A549 (cell line): Measurements from ENCODE around the gene OPCML. TPM values are rescaled to one million over a fixed set of nuclear protein-coding genes. Genes with fewer than 3 reads are reported as not detected.
A peak's percentile ranks its signal among the peaks of the same experiment; 100 is the strongest.

Experiments used
- ATAC-seq, 2 experiments: fragments of 200-7000 bp in 1 of 2; fragments of >200 bp in 1 of 2; cut with Nextera tagmentation in 1 of 2; cut with Tn5 transposase in 1 of 2; 3 replicates each; pipeline versions ENCODE4 v1.8.0 to v1.9.1; 2018 to 2020; ENCODE audit warnings: mild to moderate bottlenecking in 1 of 2, moderate library complexity in 1 of 2
- CTCF ChIA-PET: fragments of 300-600 bp; sonication (Branson Sonifier 250); formaldehyde crosslinking; extraction: SDS; loops from one replicate; lab custom pipeline; 2021; ENCODE audit warnings: antibody characterized with exemption, inconsistent platforms; lab: Yijun Ruan, JAX
- POLR2A ChIA-PET: fragments of 350-600 bp; formaldehyde crosslinking; extraction: SDS; loops from one replicate; lab custom pipeline; 2021; ENCODE audit warnings: antibody characterized with exemption, inconsistent platforms; lab: Yijun Ruan, JAX
- DNase-seq, 2 experiments: peaks; one replicate each; pipeline versions ENCODE4 v3.0.0 to v3.0.0-alpha.2; 2011 to 2016; ENCODE audit warnings: low read depth in 1 of 2, low spot score in 1 of 2
- FAIRE-seq: peaks from 2 replicates; lab custom pipeline; 2011; peaks lifted over from hg19 to GRCh38; lab: Jason Lieb, UNC
- H3K27ac ChIP-seq, 2 experiments: fragments of >200 bp; sonication (Bioruptor Twin); formaldehyde crosslinking; 3 replicates each; pipeline ENCODE4 v1.5.1; 2016 to 2017
- H3K4me1 ChIP-seq: fragments of >200 bp; sonication (Bioruptor Twin); formaldehyde crosslinking; 3 replicates; pipeline ENCODE4 v1.6.1; 2016
- H3K4me2 ChIP-seq: fragments of >200 bp; sonication (Bioruptor Twin); formaldehyde crosslinking; 3 replicates; pipeline ENCODE4 v1.6.1; 2016
- H3K4me3 ChIP-seq: fragments of >200 bp; sonication (Bioruptor Twin); formaldehyde crosslinking; 3 replicates; pipeline ENCODE4 v1.5.1; 2016
- H3K9me3 ChIP-seq: fragments of >200 bp; sonication (Bioruptor Twin); formaldehyde crosslinking; 3 replicates; pipeline ENCODE4 v1.6.1; 2016
- CBX2 ChIP-seq: fragments of 200-600 bp; sonication (generic); IDR thresholded peaks from 2 replicates; pipeline ENCODE4 v1.6.1; 2016; ENCODE audit warnings: low read depth, mild to moderate bottlenecking, borderline replicate concordance
- CBX8 ChIP-seq: fragments of 200-600 bp; sonication (generic); IDR thresholded peaks from 2 replicates; pipeline ENCODE4 v1.6.1; 2016
- CEBPB ChIP-seq, 2 experiments: fragments of >200 bp in 1 of 2; sonication (Bioruptor Twin) in 1 of 2; formaldehyde crosslinking in 1 of 2; IDR thresholded peaks; 2 replicates each; pipeline ENCODE4 v1.6.1; 2012 to 2016
- CHD2 ChIP-seq: fragments of 150-350 bp; IDR thresholded peaks from 2 replicates; pipeline ENCODE4 v1.6.1; 2014; ENCODE audit warnings: low read length; ENCODE audit not compliant: partially characterized antibody
- EHMT2 ChIP-seq: fragments of 200-600 bp; sonication (generic); IDR thresholded peaks from 2 replicates; pipeline ENCODE4 v1.6.1; 2016; ENCODE audit warnings: antibody characterized with exemption, low read depth, mild to moderate bottlenecking, moderate library complexity
- ESRRA ChIP-seq: fragments of 150-350 bp; IDR thresholded peaks from 2 replicates; pipeline ENCODE4 v1.6.1; 2014; ENCODE audit warnings: mild to moderate bottlenecking, low read length, borderline replicate concordance
- FOSL2 ChIP-seq, 2 experiments: fragments of 450-650 bp in 1 of 2; fragments of >200 bp in 1 of 2; sonication (Bioruptor Twin) in 1 of 2; formaldehyde crosslinking; IDR thresholded peaks; 2 replicates each; pipeline versions ENCODE4 v1.5.0 to v1.6.1; 2016 to 2020; ENCODE audit warnings: mild to moderate bottlenecking in 1 of 2, moderate library complexity in 1 of 2
- GATA3 ChIP-seq: IDR thresholded peaks from 2 replicates; pipeline ENCODE4 v1.6.1; 2012; ENCODE audit warnings: borderline replicate concordance
- HMGXB4 ChIP-seq: fragments of 250-450 bp; sonication (Bioruptor Pico); IDR thresholded peaks from 2 replicates; pipeline ENCODE4 v1.5.0; 2021; ENCODE audit warnings: mild to moderate bottlenecking, moderate library complexity, borderline replicate concordance
- HOXA7 ChIP-seq: fragments of 250-450 bp; sonication (Bioruptor Pico); IDR thresholded peaks from 2 replicates; pipeline ENCODE4 v1.5.0; 2020; ENCODE audit warnings: mild to moderate bottlenecking, moderate library complexity
- MAFK ChIP-seq: fragments of 450-650 bp; IDR thresholded peaks from 2 replicates; pipeline ENCODE4 v1.6.1; 2014; ENCODE audit not compliant: partially characterized antibody
- PHF8 ChIP-seq: fragments of 200-600 bp; sonication (generic); IDR thresholded peaks from 2 replicates; pipeline ENCODE4 v1.6.1; 2016; ENCODE audit warnings: low read depth, mild to moderate bottlenecking, antibody characterized with exemption, moderate library complexity, borderline replicate concordance
- POLR2A ChIP-seq: IDR thresholded peaks from 2 replicates; pipeline ENCODE4 v1.6.1; 2012; ENCODE audit warnings: mild to moderate bottlenecking, low read length
- RAD21 ChIP-seq, 2 experiments: fragments of >200 bp in 1 of 2; sonication (Bioruptor Twin) in 1 of 2; formaldehyde crosslinking in 1 of 2; IDR thresholded peaks in 1 of 2; conservative IDR thresholded peaks in 1 of 2; 2 replicates in 1 of 2; 3 replicates in 1 of 2; pipeline ENCODE4 v1.6.1; 2012 to 2018; ENCODE audit warnings: inconsistent platforms in 1 of 2
- RARB ChIP-seq: fragments of 250-450 bp; sonication (Bioruptor Pico); IDR thresholded peaks from 2 replicates; pipeline ENCODE4 v1.8.0; 2021; ENCODE audit warnings: mild to moderate bottlenecking, moderate library complexity
- SMC3 ChIP-seq: fragments of >200 bp; sonication (Bioruptor Twin); formaldehyde crosslinking; IDR thresholded peaks from 3 replicates; pipeline ENCODE4 v1.6.1; 2018; ENCODE audit warnings: inconsistent platforms
- TFCP2L1 ChIP-seq: fragments of 250-450 bp; sonication (Bioruptor Pico); IDR thresholded peaks from 2 replicates; pipeline ENCODE4 v1.5.0; 2021; ENCODE audit warnings: mild to moderate bottlenecking
- TP53 ChIP-seq: fragments of 250-450 bp; sonication (Bioruptor Pico); IDR thresholded peaks from 2 replicates; pipeline ENCODE4 v1.5.0; 2021; ENCODE audit warnings: mild to moderate bottlenecking, moderate library complexity
- USF2 ChIP-seq: fragments of 450-650 bp; IDR thresholded peaks from 2 replicates; pipeline ENCODE4 v1.6.1; 2014; ENCODE audit warnings: antibody characterized with exemption
- ZC3H11A ChIP-seq: fragments of 450-650 bp; IDR thresholded peaks from 2 replicates; pipeline ENCODE4 v1.6.1; 2014; ENCODE audit warnings: antibody characterized with exemption, mild to moderate bottlenecking
- ZFP36 ChIP-seq: fragments of 450-650 bp; IDR thresholded peaks from 2 replicates; pipeline ENCODE4 v1.6.1; 2014; ENCODE audit warnings: borderline replicate concordance; ENCODE audit not compliant: partially characterized antibody
- ZNF302 ChIP-seq: fragments of 250-450 bp; sonication (Bioruptor Pico); IDR thresholded peaks from 2 replicates; pipeline ENCODE4 v1.9.0; 2021; ENCODE audit warnings: inconsistent platforms, mild to moderate bottlenecking, moderate library complexity
- WGBS: methylation state at CpG from one replicate; pipeline ENCODE4 v1.1.6; 2017; ENCODE audit errors: missing lambda C conversion rate; 5-methylcytosine and 5-hydroxymethylcytosine counted together
- polyA plus RNA-seq, 4 experiments: library from polyadenylated mRNA; depleted of rRNA in 3 of 4; stranded (reverse); fragments of >200 nt; fragmentation: RNase III in 1 of 4; extraction: RNeasy Plus Mini Kit Qiagen cat#74134 plus additional on column Dnase treatment in 1 of 4; gene quantifications; 2 replicates in 3 of 4; 3 replicates in 1 of 4; pipeline ENCODE4 v1.2.3, GENCODE V29; 2011 to 2017
- TF ChIP-seq, protein P1 (sequence below): fragments of 150-350 bp; IDR thresholded peaks from 2 replicates; pipeline ENCODE4 v1.6.1; 2014; ENCODE audit warnings: low read depth, mild to moderate bottlenecking, low read length
- TF ChIP-seq, protein P2 (sequence below): fragments of >200 bp; sonication (Bioruptor Twin); formaldehyde crosslinking; IDR thresholded peaks from 3 replicates; pipeline ENCODE4 v1.6.1; 2016
- TF ChIP-seq, protein P3 (sequence below): IDR thresholded peaks from 2 replicates; pipeline ENCODE4 v1.6.1; 2012; ENCODE audit warnings: low read depth, borderline replicate concordance

The OPCML gene
- polyA plus RNA-seq, 2 of the 4 experiments (the other 2 are of a cell fraction), result not detected

DNA sequence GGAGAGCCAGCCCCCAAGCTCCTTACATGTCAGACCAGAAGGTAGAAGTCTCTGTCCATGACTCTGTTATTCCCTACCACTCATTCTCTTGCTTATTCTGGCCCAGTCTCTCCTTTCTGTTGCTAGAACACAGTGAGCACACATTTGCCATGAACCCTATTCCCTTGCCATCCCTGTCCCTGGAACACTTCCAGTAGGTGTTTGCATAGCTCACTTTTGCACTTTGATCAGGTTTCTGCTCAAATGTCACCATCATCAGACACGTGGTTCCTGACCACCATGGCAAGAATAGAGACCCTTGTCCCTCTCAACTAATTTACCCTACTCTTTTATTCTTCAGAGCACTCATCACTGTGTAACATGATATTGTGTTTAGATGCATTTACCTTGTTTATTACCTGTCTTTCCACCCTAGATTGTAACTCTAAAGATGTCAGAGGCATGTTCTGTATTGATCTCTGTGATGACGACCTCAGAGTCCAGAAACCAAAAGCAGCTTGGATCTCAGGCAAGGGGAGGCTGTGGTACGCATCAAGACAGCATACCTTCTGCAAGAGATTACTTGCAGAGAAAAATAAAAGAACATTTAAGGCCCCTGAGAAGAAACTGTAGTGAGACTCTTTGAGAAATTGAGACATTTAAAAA lies 606.4 kb downstream of the OPCML start:
- DNase-seq (no peak), FAIRE-seq (no peak), ATAC-seq (no peak)
- ChIA-PET POLR2A (no interaction called here), CTCF (interaction anchor here (2.5 kb wide), 1 partner anchor 15 kb away, joined by 8 read pairs; no protein-coding TSS in a partner anchor)
- Histone ChIP-seq H3K4me3 (no peak overlapping the region), H3K27ac (no peak overlapping the region), H3K4me2 (no peak overlapping the region), H3K9me3 (no peaks in the 10 kb centered on the region)
- no peak for TF ChIP-seq CBX8
- TF ChIP-seq CBX2, result no peak
- TF ChIP-seq GATA3, result no peak
- TF ChIP-seq, protein P1, sequence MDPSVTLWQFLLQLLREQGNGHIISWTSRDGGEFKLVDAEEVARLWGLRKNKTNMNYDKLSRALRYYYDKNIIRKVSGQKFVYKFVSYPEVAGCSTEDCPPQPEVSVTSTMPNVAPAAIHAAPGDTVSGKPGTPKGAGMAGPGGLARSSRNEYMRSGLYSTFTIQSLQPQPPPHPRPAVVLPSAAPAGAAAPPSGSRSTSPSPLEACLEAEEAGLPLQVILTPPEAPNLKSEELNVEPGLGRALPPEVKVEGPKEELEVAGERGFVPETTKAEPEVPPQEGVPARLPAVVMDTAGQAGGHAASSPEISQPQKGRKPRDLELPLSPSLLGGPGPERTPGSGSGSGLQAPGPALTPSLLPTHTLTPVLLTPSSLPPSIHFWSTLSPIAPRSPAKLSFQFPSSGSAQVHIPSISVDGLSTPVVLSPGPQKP, result no peak
- TF ChIP-seq ESRRA, result no peak
- TF ChIP-seq HMGXB4 (CRISPR knock-in tag), result no peak
- TF ChIP-seq RAD21 (conservative IDR thresholded peaks at IDR 0.05 in 1 of 2, IDR thresholded peaks at IDR 0.05 in 1 of 2), result no peak
- no peak for TF ChIP-seq CEBPB (IDR thresholded peaks at IDR 0.05)
- no peak for TF ChIP-seq EHMT2
- TF ChIP-seq CHD2, result no peak
- TF ChIP-seq RARB (CRISPR knock-in tag), result no peak
- TF ChIP-seq, all 56 proteins: peak for 0
- WGBS, result 3% methylated on average over 3 of the region's 3 CpGs
- no peaks in the 10 kb centered on the region for H3K4me1 ChIP-seq

DNA sequence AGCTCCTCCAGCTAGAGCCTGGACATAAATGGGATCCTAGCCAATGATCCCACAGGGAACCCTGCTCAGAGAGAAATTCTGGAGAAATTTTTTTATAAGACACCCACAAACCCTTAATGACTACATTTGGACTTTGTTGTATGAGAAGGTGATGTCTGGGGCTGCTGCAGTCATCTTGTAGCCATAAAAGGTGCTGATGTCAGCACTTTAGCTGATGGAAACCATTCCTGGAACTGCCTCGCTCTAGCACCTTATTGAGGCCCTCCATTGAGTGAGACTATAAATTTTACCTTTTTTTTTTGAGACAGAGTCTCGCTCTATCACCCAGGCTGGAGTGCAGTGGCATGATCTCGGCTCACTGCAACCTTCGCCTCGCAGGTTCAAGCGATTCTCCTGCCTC lies 610.7 kb downstream of the OPCML start:
- H3K27ac ChIP-seq, result no peak overlapping the region
- CTCF ChIA-PET, result no interaction called here

DNA sequence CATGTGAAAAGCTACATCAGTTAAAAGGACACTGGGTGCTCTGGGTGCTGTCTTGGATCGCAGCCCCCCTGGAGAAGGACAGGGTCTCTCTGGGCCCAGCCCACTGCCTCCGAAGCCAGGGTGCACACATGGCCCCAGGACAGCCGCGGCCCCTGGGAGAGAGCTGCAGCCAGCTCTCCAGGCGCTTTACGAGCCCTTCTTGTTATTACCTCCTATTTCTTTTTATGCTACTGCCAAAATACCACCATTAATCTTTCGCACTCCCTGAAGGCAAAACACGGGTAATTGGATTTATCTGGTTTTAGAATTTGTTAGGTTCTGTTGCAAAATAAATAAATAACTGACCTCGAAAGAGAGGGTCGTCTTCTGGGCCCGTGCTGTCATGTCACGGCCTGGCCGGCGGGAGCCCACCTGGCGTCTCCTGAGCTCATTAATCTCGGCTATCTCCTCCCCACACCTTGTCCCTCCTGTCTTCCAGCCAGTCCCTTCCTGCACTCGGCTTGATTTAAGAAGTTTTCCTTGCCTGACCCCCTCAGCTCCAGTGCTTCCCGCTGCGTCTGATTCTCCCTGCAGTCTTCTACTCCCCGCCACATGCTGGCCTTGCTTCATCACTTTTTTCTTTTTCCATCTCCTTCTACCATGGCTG lies 611.7 kb downstream of the OPCML start:
- no peak for ATAC-seq
- WGBS, result 32% methylated on average over 20 of the region's 20 CpGs
- POLR2A ChIA-PET, result no interaction called here
- no peaks in the 10 kb centered on the region for H3K9me3 ChIP-seq
- H3K4me3 ChIP-seq, result no peak overlapping the region
- DNase-seq, result no peak
- FAIRE-seq, result no peak
- no peak overlapping the region for H3K4me2 ChIP-seq
- H3K4me1 ChIP-seq, result no peaks in the 10 kb centered on the region
- CTCF ChIA-PET, result no interaction called here
- H3K27ac ChIP-seq, result no peak overlapping the region
- TF ChIP-seq, protein P1, result no peak
- TF ChIP-seq FOSL2 (IDR thresholded peaks at IDR 0.05) (no peak), FOSL2 (CRISPR knock-in tag; IDR thresholded peaks at IDR 0.05) (no peak), ZC3H11A (no peak), TFCP2L1 (no peak), CBX2 (no peak), HOXA7 (no peak), POLR2A (no peak), ZNF302 (CRISPR knock-in tag) (no peak), TP53 (CRISPR knock-in tag) (no peak), ZFP36 (no peak), USF2 (no peak), CBX8 (no peak), RARB (CRISPR knock-in tag) (no peak)
- TF ChIP-seq, protein P2, sequence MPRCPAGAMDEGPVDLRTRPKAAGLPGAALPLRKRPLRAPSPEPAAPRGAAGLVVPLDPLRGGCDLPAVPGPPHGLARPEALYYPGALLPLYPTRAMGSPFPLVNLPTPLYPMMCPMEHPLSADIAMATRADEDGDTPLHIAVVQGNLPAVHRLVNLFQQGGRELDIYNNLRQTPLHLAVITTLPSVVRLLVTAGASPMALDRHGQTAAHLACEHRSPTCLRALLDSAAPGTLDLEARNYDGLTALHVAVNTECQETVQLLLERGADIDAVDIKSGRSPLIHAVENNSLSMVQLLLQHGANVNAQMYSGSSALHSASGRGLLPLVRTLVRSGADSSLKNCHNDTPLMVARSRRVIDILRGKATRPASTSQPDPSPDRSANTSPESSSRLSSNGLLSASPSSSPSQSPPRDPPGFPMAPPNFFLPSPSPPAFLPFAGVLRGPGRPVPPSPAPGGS, result no peak
- TF ChIP-seq, protein P3, sequence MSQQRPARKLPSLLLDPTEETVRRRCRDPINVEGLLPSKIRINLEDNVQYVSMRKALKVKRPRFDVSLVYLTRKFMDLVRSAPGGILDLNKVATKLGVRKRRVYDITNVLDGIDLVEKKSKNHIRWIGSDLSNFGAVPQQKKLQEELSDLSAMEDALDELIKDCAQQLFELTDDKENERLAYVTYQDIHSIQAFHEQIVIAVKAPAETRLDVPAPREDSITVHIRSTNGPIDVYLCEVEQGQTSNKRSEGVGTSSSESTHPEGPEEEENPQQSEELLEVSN, result no peak

More for the DNA sequence above, 610.7 kb downstream of the OPCML start:
- no peak for ATAC-seq
- TF ChIP-seq PHF8 (no peak), ZNF302 (CRISPR knock-in tag) (no peak), SMC3 (no peak), MAFK (peak; percentile 88)
- Histone ChIP-seq H3K4me3 (no peak overlapping the region), H3K4me1 (no peaks in the 10 kb centered on the region), H3K4me2 (no peak overlapping the region), H3K9me3 (no peaks in the 10 kb centered on the region)
- DNase-seq, result no peak
- FAIRE-seq, result no peak
- POLR2A ChIA-PET, result no interaction called here
- 34% methylated on average over 6 of the region's 6 CpGs for WGBS
